ENCODE results near the gene IL6ST. TPM values are rescaled to one million over a fixed set of nuclear protein-coding genes. Genes with fewer than 3 reads are reported as not detected.

Gene IL6ST
- total RNA-seq, 1 donor from 2014 or later, result 328 TPM

DNA sequence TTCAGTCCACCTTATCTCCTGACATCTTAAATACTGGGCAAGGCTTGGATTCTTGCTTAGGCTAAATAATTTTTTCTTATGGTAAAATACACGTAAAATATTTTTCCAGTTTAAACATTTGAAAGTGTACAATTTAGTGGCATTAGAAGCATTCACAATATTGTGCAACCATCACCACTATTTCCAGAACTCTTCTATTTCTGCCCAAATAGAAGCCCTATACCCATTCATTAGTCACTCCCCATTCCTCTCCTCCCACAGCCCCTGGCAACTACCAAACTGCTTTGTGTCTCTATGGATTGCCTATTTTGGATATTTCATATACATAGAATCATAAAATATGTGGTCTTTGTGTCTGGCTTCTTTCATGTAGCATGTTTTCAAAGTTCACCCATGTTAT is 86.0 kb downstream of the IL6ST start:
- intact Hi-C loops (cut with DNase I), result no loop called here
- DNase-seq (ENCODE audit: low spot score) (no peak), ATAC-seq (no peak)

DNA sequence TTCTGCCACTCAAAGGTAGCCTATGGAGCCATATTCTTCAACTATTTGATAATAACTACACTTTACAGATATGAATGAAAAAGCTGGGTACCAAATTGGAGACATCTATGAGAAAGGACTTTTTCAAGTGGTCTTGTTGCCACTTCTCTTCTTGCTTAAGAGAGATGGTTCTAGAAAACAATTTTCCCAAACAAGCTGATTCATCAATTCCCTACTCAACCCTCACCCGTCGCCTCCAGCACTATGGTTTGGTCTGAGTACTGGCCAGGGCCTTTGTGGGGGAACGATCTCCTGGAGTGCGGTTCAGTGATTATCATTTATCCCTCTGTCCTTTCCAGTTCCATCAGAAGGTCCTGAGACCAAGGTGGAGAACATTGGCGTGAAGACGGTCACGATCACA is 86.8 kb downstream of the IL6ST start:
- intact Hi-C loops (cut with DNase I), result no loop called here
- DNase-seq (ENCODE audit: low spot score) (no peak), ATAC-seq (no peak)

DNA sequence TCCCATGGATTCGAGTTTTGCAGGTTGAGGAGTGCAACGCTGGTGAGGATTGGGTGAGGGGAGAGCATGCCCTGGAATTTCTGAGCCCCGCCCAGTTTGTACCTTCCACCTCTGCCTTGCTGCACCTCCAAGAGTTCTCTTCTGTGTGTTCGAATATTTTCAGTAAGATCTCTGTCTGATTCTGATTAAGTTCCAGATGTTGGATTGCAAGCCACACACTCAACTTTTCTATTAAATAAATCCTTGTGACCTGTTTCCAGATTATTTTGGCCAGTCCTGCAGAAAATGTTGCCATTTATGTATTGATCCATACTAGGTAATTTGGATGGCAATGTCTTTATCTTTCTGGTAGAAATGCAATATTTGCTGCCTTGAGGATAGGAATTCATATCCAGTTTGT is 89.5 kb downstream of the IL6ST start:
- intact Hi-C loops (cut with DNase I), result no loop called here
- DNase-seq (ENCODE audit: low spot score), result no peak
- no peak for ATAC-seq

DNA sequence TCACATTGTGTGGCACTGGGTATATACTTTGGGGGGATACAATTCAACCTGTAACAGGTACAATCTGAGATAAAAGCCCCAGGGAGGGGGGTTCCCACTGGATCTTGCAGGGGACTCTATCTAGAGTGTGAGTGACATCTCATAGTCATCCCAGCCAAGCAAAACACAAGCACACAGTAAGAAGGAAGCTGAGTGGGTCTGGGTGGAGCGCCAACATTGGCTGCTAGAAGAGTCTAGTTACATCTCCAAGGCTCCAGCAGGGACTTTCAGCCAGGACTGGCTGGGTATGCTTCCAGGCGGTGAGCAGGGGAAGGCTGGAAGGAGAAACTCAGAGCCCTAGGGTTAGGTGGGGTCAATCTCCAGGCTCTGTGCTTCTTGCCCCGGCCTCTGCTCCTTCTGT is 90.6 kb downstream of the IL6ST start:
- ATAC-seq (peak; percentile 75), DNase-seq (ENCODE audit: low spot score) (no peak)
- intact Hi-C loops (cut with DNase I), result no loop called here

DNA sequence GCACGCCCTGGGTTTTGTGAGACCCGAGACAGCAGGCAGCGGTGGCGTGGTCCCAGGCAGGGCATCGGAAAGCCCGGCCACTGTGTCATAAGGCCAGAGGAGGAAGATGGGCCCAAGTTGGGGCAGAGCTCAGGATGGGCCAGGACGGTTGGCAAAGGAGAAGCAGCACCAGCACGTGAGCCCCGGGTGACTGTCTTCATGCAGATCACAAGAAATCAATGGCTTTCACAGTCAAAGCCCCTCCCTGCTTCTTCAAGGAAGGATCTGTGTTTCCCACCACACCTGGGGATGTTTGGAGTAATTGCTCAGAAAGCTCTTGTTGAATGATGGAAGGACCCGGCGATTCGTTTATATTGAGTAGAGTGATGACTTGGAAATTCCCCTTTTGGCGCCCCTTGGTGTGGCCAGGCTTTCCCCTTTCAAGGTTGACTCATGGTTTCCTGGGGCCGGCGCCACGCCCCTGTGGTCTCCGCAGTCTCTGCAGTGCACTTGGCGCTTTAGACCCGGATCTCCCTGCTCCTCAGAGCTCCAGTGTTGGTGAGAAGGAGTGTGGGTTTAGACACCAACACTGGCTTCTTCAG is 91.6 kb downstream of the IL6ST start:
- intact Hi-C loops (cut with DNase I), result no loop called here
- no peak for DNase-seq (ENCODE audit: low spot score)
- ATAC-seq, result peak; percentile 31

DNA sequence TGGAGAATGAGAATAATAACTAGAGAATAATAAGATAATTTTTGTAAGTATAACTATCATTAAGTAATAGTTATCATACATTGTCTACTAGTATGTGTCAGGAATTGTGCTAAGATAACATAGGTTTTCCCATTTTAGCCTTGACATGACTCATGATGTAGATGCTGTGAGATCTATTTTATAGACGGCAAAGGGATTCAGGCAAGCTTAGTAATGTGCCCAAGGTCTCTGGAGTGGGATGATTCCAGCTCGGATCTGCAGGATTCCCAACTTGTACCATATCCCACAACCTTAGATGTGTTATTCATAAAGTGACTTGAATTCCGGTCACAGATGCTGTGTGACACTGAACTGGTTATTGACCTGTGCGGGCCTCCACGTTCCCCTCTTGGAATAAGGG is 92.1 kb downstream of the IL6ST start:
- no peak for ATAC-seq
- DNase-seq (ENCODE audit: low spot score), result no peak
- intact Hi-C loops (cut with DNase I), result no loop called here

DNA sequence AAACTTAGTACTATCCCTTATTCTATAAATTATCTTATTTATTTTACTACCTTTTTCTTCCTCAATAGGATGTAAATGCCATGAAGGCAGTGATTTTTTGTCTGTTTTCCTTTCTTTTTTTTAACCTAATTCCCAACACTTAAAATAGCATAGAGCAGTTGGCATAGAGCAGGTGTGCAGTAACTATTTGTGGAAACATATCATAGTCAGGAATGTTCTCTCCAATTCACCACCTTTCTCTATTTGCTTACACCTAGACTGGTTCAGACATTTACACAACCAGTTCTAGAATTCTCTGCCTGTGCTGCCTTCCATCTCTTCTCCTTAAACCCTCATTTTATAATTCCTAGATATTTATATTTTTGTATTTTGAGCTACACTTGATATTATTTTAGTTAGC is 94.0 kb downstream of the IL6ST start:
- DNase-seq (ENCODE audit: low spot score) (no peak), ATAC-seq (no peak)
- intact Hi-C loops (cut with DNase I), result no loop called here

DNA sequence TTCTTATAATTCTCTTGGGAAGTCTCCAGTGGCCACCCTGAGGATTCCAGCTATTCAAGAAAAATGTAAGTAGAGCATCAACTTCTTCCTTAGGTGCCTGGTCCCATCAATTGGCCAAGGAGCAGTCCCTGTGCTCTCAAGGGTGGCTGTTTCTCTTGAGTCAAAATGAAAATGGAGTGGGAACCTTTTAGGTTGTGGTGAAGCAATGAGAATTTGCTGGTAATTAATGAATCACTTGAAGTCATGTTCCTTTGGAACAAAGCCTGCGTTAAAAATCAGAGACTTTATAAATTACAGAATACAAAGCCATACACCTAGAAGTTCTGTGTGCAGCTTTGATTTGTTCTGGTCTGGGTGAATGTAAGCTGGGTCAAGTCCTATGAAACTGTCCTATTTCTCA is 94.7 kb downstream of the IL6ST start:
- intact Hi-C loops (cut with DNase I), result no loop called here
- DNase-seq (ENCODE audit: low spot score), result no peak
- no peak for ATAC-seq

DNA sequence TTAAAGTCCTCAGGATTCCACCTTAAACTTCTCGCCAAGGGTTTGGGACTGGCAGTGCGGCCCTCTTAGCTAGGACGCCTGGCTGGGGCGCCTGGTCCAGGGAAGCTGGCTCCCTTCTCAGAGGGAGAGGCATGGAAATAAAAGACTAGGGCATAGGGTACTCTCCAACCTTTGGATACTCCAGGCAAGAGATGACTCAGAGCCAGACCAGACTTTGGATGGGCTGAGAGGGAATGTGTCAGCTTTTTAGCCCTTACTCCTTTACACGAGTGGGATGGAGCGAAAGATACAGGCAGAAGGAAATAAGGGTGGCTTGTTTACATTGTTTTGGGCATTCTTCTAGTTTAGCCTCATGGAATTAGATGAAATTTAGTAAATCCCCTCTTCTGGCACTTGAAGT is 95.4 kb downstream of the IL6ST start:
- ATAC-seq (no peak), DNase-seq (ENCODE audit: low spot score) (no peak)
- intact Hi-C loops (cut with DNase I), result no loop called here

DNA sequence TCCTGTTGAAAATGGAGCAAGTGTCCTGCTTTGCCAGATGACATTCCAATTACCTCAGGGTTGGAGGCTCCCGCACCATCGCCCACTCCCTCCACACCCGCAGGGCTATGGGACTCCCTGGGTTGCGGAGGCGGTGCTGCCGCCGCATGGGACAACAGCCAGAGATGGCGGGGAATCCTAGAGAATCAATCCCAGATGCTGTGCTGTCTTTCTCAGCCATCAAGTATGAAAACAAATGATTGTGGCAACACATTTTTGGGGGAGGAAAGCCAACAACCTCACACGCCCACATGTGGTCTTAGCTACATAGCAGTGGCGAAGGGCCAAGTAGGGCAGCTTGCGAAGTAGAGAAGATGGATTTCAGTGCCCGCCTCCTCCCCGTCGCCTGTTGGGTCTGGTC is 96.9 kb downstream of the IL6ST start:
- intact Hi-C loops (cut with DNase I), result no loop called here
- peak; percentile 79 for ATAC-seq
- peak; percentile 65 for DNase-seq (ENCODE audit: low spot score)

DNA sequence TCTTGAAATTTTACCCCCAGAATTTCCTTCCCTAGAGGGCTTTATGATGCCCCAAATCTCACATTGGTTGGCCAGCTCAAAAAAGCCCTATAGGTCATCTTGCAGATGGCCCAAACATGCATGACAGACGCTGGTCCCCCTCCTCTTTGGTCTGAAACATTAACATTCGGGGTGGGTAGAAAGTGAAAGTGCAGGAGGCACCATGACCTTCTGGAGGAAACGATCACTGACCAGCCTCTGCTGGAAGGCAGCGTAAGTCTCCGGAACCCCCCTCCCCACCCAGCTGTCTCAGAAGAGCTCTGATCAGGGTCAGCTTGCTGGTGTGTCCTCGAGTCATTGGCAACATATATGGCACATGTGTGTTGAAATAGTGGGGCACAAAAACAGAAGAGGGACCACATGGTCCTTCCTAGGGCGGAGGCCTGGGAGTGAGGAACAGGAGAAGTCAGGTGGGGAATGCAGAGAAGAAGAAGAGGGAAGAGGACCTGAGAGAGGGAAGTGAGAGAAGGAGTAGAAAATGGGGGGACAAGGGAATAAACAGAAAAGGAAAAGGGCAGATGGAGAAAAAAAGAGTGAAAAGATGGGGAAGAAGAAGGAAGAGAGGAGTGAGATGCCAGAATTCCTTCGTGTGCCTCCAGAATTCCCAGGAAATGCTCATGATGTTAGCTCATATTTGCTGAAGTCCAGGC is 97.4 kb downstream of the IL6ST start:
- intact Hi-C loops (cut with DNase I), result no loop called here

DNA sequence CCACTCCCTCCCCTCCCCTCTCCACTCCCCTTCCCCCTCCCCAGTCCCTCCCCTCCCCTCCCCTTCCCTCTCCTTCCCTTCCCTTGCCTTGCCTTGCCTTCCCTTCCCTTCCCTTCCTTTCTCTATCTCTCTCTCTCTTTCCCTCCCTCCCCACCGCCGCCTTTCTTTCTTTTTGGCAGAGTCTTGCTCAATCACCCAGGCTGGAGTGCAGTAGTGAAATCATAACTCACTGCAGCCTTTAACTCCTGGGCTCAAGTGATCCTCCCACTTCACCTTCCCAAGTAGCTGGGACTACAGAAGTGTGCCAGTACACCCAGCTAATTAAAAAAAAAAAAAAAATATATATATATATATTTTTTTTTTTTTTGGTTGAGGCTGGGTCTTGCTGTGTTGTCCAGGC is 98.1 kb downstream of the IL6ST start:
- ATAC-seq, result no peak
- DNase-seq (ENCODE audit: low spot score), result no peak
- intact Hi-C loops (cut with DNase I), result no loop called here

More for the DNA sequence above, 97.4 kb downstream of the IL6ST start:
- ATAC-seq, result peak; percentile 13
- no peak for DNase-seq (ENCODE audit: low spot score)

DNA sequence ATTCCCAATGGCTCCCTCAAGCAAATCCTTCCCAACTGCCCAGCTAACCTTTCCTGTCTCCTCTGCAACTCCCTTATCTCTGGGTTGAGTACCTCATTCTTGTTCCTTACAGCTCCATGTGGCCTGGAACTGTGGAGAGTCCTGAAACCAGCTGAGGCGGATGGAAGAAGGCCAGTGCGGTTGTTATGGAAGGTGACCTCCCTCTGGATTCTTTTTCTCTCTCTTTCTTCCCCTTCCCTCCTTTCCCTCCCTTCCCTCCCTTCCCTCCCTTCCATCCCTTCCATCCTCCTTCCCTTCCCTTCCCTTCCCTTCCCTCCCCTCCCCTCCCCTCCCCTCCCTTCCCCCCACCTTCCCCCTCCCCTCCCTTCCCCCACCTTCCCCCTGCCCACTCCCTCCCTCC is 98.5 kb downstream of the IL6ST start:
- no peak for DNase-seq (ENCODE audit: low spot score)
- no peak for ATAC-seq
- intact Hi-C loops (cut with DNase I), result no loop called here

DNA sequence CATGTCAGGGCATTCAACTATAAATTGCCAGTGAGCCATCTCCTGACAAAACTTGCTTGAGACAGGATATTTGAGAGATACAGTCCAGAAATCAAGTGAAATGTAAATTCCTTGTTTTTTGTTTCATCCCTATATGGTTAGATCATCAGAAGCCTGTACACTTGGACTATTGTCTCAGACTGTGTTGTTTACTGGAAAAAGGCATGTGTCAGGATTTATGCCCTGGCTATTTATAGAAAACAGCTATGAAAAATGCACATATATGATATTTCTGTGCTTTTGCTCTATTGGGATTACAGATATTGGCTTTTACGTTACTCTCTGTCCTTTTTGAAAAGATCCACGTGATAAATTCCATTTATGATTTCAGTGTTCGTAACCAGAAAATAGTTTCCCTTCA is 99.4 kb downstream of the IL6ST start:
- DNase-seq (ENCODE audit: low spot score) (no peak), ATAC-seq (no peak)
- intact Hi-C loops (cut with DNase I), result no loop called here

DNA sequence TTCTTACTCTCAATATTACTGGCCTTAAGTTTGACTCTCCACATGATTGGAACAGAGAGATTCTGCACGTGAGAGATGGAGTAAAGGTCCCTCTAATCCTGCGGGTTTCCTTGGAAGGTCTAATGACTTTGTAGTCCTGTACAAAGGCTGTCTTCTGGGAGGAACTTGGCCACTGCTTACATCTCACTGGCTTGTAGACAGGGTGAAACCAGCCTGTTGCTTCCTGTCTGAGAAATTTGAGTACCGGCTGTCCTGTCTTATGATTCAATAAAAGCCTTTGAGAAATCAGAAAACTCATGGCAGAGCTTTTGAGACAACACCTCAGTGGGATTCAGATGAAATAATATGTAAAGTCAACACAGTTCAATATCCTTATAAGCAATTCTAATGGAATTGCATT is 100.6 kb downstream of the IL6ST start:
- DNase-seq (ENCODE audit: low spot score) (no peak), ATAC-seq (no peak)
- intact Hi-C loops (cut with DNase I), result no loop called here

DNA sequence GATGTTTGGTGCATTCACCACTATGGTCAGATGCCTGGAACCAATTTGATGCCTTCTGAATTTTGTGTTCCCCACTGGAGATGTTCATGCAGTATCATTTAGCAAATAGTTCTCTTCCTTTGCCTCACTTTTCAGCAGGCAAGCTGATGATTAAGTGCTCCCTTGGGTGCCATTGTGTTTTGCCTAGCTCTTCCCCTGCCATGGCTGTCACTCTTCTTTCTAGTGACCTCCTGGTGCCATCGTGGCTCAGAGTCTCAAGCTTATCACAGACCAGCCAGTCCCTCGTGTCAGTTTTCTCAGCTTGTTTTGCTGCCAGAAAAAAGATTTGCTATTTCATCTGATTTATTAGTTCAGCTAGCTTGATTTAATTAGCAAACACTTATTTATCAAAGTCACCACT is 102.3 kb downstream of the IL6ST start:
- intact Hi-C loops (cut with DNase I), result no loop called here
- DNase-seq (ENCODE audit: low spot score), result no peak
- no peak for ATAC-seq

DNA sequence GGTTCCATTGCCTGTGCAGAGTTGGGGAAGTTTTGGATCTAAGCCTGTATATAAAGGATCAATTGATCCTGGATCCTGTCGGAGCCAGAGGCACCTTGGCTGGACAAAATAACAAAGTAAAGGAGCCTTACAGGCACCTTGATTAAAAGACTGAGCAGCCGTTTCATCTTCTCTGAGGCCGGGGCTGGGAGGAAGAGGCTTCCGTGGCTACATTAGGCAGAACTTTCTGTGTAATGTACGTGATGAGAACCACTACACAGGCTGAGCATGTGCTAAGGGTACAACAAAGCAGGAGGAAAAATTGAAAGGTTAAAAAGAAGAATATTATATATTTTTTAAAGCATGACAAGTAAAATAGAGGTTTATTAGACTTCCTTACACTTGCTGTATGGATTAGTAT is 106.6 kb downstream of the IL6ST start:
- ATAC-seq, result no peak
- DNase-seq (ENCODE audit: low spot score), result no peak
- intact Hi-C loops (cut with DNase I), result no loop called here

DNA sequence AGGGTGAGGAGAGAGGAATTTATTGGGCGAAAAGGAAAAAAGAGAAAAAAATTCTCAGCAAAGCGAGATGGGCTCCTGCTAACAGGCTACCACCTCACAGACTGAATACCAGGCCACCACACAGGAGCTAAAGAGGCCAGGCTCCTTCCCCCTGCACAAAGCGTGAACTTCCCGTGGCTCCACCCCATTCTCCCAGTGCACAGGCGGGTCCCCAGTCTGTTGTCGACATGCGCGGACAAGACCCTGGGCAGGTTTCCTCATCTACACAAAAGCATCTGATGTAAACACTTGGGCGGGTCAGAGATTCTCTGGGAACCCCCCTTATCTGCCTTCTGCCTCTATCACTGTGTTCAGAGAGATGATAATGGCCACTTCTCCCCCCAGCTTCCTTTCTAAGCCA is 109.4 kb downstream of the IL6ST start:
- intact Hi-C loops (cut with DNase I), result no loop called here
- ATAC-seq, result no peak

More for the DNA sequence above, 109.4 kb downstream of the IL6ST start:
- no peak for DNase-seq (ENCODE audit: low spot score)
